Stimulated activated naive CD8-positive, alpha-beta T cell treated with anti-CD3 and anti-CD28 coated beads, Interleukin-15, amount 100 ng/mL, for 72 hours (primary cell): ENCODE data around the gene BRD1.

Experiments
- ATAC-seq: fragments of 150-1000 bp; cut with Tn5 transposase; 2 replicates; pipeline ENCODE4 v1.10.0; 2021; ENCODE audit warnings: mild to moderate bottlenecking, moderate library complexity
- DNase-seq, 2 donors: peaks; one replicate each; pipeline ENCODE4 v3.0.0; 2021 to 2022
- H3K27ac Mint-ChIP-seq, 2 donors: one replicate each; pipeline ENCODE4 v1.8.0; 2022; ENCODE audit warnings: mild to moderate bottlenecking in 2 of 2, mixed read lengths in 2 of 2, moderate library complexity in 2 of 2
- H3K27me3 Mint-ChIP-seq: one replicate; pipeline ENCODE4 v1.8.0; 2022; ENCODE audit warnings: mixed read lengths
- H3K4me1 Mint-ChIP-seq: one replicate; pipeline ENCODE4 v1.8.0; 2022; ENCODE audit warnings: mild to moderate bottlenecking, mixed read lengths
- H3K4me3 Mint-ChIP-seq, 2 donors: one replicate each; pipeline ENCODE4 v1.8.0; 2022; ENCODE audit warnings: mild to moderate bottlenecking in 2 of 2, mixed read lengths in 2 of 2, moderate library complexity in 1 of 2
- H3K9me3 Mint-ChIP-seq, 2 donors: one replicate each; pipeline ENCODE4 v1.8.0; 2022; ENCODE audit warnings: mixed read lengths in 2 of 2

BRD1 gene

GRCh38 chr22:49827853-49828598 is at the start of gene BRD1:
TSS of gene BRD1 (minus strand) at chr22:49827873. CDS start at chr22:49824317, 3,556 bp downstream.
- Mint-ChIP-seq H3K9me3 (no peaks in the 10 kb centered on the region), H3K4me1 (peaks cover 50% of the 10 kb centered on the region), H3K4me3 (peak within 1 kb of the TSS; percentile 94 to 96), H3K27me3 (no peaks in the 10 kb centered on the region), H3K27ac (peak within 1 kb of the TSS; percentile 97 to 99)
- ATAC-seq, result peak; percentile 66
- DNase-seq, result peak; percentile 46 to 56

GRCh38 chr22:49873228-49873940 is 45.7 kb upstream of the BRD1 start:
- Mint-ChIP-seq H3K4me3 (no peak overlapping the region), H3K27me3 (no peaks in the 10 kb centered on the region), H3K9me3 (peaks cover 8 to 10% of the 10 kb centered on the region in 2 donors), H3K4me1 (peaks cover 18% of the 10 kb centered on the region), H3K27ac (peak overlapping the region in 1 of 2 donors; percentile 50)
- no peak for DNase-seq
- ATAC-seq, result no peak

DNA sequence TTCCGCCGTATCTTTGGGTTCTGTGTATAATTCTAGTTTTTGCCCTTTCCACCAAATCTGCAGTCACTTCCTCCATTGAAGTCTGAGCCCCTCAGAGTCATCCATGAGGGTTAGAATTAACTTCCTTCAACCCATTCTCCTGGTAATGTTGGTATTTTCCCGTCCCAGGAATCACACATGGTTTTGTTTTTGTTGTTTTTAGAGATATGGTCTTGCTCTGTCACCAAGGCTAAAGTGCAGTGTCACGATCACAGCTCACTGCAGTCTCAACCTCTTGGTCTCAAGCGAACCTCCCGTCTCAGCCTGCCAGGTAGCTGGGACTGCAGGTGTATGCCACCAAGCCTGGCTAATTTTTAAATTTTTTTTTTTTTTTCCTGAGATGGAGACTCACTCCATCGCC is 44.7 kb upstream of the BRD1 start:
- H3K4me3 Mint-ChIP-seq, result no peak overlapping the region
- H3K27me3 Mint-ChIP-seq, result no peaks in the 10 kb centered on the region
- H3K27ac Mint-ChIP-seq, result no peak overlapping the region
- DNase-seq, result no peak
- ATAC-seq, result no peak
- H3K4me1 Mint-ChIP-seq, result peaks cover 28% of the 10 kb centered on the region
- H3K9me3 Mint-ChIP-seq, result peaks cover 8 to 17% of the 10 kb centered on the region in 2 donors

DNA sequence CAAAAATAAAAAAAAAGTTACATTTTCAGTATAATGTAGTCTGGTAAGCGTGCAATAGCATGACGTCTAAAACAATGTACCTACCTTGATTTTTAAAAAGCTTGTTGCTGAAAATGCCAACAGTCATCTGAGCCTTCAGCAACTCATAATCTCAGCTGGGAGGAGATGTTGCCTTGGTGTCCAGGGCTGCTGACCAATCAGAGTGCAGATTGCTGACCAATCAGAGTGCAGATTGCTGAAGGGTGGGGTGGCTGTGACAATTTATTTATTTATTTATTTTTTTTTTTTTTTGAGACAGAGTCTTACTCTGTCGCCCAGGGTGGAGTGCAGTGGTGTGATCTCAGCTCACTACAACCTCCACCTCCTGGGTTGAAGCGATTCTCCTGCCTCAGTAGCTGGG is 43.8 kb upstream of the BRD1 start:
- Mint-ChIP-seq H3K27me3 (no peaks in the 10 kb centered on the region), H3K4me1 (peaks cover 37% of the 10 kb centered on the region), H3K4me3 (no peak overlapping the region), H3K27ac (no peak overlapping the region), H3K9me3 (peaks cover 11 to 26% of the 10 kb centered on the region in 2 donors)
- no peak for DNase-seq
- no peak for ATAC-seq

DNA sequence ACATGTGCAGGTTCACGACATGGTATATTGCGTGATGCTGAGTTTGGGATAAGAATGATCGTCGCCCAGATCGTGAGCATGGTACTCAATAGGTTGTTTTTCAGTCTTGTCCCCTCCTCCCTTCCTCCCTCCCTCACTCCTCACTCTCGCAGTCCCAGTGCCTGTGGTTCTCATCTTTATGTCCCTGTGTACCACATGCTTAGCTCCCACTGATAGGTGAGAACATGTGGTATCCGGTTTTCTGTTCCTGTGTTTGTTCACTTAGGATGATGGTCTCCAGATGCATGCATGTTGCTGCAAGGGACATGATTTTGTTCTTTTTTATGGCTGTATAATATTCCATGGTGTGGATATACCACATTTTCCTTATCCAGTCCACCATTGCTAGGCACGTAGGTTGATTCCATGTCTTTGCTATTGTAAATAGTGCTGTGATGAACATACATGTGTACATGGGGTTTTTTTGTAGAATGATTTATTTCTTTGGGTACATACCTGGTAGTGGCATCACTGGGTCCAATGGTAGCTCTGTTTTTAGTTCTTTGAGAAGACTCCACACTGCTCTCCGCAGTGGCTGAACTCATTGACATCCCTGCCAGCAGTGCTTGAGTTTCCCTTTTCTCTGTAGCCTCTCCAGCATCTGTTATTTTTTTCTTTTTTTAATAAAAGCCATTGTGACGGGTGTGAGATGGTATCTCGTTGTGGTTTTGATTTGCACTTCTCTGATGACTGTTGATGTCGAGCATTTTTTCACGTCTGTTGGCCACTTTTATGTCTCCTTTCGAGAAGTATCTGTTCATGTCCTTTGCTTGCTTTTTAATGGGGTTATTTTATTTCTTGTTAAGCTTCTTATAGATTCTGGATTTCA is 42.4 kb upstream of the BRD1 start:
- ATAC-seq, result no peak
- Mint-ChIP-seq H3K4me1 (peaks cover 37% of the 10 kb centered on the region), H3K27me3 (no peaks in the 10 kb centered on the region), H3K27ac (no peak overlapping the region), H3K9me3 (peaks cover 22 to 27% of the 10 kb centered on the region in 2 donors), H3K4me3 (no peak overlapping the region)
- no peak for DNase-seq

- peaks cover 38% of the 10 kb centered on the region for H3K4me1 Mint-ChIP-seq
- DNase-seq, result no peak
- H3K27ac Mint-ChIP-seq, result no peak overlapping the region
- peaks cover 22 to 27% of the 10 kb centered on the region in 2 donors for H3K9me3 Mint-ChIP-seq
- H3K27me3 Mint-ChIP-seq, result no peaks in the 10 kb centered on the region
- no peak for ATAC-seq
- no peak overlapping the region for H3K4me3 Mint-ChIP-seq
These were observed 41.6 kb upstream of the BRD1 start for GRCh38 chr22:49869086-49869830.

DNA sequence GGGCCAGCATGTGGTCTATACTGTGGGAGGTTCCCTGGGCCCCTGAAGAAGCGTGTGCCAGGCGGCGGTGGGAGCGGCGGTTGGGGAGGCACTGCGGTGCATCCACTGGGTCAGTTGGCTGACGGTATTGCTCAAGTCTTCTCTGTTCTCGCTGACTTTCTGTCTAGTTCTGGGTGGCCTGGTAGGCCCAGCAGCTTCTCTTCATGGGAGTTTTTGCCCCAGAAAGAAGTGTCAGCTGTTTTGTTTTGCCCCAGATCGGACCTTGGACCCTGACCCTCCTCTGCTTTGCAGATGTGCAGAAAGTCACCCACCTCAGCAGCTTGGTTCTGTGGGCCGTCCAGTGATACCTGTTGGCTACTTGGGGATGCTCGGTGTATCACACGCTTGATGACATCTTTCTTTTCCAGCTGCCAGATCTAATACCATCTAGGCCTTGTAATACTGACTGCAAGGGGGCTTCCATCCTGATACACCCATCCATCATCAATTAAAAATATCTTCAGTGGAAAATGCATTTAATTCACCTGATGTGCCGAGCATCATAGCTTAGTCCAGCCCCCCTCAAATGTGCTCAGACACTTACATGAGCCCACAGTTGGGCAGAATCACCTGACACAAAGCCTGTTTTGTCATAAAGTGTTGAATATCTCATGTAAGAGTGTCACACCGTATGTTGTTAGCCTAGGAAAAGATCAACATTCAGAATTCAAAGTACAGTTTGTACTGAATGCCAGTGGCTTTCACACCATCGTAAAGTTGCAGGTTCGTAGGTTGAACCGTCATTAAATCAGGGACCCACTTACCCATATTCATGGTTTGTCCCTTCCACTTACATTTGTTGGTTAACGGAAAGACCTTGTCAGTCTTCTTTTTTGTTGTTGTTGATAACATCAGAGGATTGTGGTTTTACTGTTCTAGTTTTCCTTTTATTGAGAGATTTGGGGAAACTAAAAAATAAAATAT is 39.9 kb upstream of the BRD1 start:
- Mint-ChIP-seq H3K27me3 (no peaks in the 10 kb centered on the region), H3K27ac (peak overlapping the region in 1 of 2 donors; percentile 80), H3K4me1 (peaks cover 53% of the 10 kb centered on the region), H3K9me3 (peaks cover 22 to 27% of the 10 kb centered on the region in 2 donors), H3K4me3 (peak overlapping the region in 1 of 2 donors; percentile 3)
- DNase-seq (no peak), ATAC-seq (no peak)

DNA sequence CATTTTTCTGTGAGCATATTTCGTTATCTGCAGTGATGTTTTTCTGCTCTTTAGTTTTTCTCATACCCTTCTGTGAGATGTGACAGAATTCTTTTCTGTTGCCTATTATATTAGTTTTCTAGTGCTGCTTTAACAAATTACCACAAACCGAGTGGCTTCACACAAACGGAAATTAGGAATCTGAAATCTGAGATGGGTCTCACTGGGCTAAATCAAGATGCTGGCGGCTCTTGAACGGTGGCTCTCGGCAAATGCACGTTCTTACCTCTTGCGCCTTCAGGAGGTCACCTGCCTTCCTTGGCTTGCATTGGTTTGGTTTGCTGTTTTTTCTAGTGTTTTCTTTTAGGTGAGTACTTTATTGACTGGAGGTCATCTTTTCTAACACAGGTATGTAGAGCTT is 39.0 kb upstream of the BRD1 start:
- ATAC-seq (no peak), DNase-seq (no peak)
- H3K27ac Mint-ChIP-seq, result no peak overlapping the region
- no peaks in the 10 kb centered on the region for H3K27me3 Mint-ChIP-seq
- H3K4me3 Mint-ChIP-seq, result no peak overlapping the region
- peaks cover 22 to 27% of the 10 kb centered on the region in 2 donors for H3K9me3 Mint-ChIP-seq
- peaks cover 59% of the 10 kb centered on the region for H3K4me1 Mint-ChIP-seq

DNA sequence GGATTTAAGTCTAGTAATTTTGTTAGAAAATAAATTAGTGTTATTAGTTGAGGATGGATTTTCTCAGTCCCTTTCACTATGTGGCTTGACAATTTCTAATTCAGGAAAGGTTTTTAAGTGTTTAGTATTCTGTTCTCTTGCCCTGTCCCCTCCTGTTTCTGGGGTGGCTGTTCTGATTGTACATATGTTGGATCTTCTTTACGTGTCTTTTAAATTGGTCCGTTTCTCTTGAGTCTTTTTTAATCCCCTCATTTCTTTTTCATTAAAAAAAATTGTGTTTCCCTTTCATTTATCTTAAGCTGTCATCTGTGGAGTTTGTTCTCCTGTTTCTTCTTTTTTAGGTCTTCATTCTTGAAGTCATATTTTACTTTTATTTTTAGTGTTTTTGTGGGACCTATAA is 38.5 kb upstream of the BRD1 start:
- ATAC-seq (no peak), DNase-seq (no peak)
- peaks cover 22 to 27% of the 10 kb centered on the region in 2 donors for H3K9me3 Mint-ChIP-seq
- H3K4me3 Mint-ChIP-seq, result no peak overlapping the region
- no peak overlapping the region for H3K27ac Mint-ChIP-seq
- no peaks in the 10 kb centered on the region for H3K27me3 Mint-ChIP-seq
- H3K4me1 Mint-ChIP-seq, result peaks cover 64% of the 10 kb centered on the region

DNA sequence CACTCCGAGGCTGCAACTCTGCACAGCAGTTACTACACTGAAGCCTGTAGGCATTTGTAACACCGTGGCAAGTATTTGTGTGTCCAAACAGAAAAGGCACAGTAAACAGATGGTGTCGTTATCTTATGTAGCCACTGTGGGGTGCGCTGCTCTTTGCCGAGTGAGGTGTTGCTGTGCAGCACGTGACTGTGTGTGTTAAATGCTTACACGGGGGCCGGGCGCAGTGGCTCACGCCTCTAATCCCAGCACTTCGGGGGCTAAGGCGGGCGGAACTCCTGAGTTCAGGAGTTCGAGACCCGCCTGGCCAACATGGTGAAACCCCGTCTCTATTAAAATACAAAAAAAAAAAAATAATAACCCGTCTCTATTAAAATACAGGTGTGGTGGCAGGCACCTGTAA is 37.5 kb upstream of the BRD1 start:
- no peak overlapping the region for H3K27ac Mint-ChIP-seq
- H3K9me3 Mint-ChIP-seq, result peaks cover 22 to 27% of the 10 kb centered on the region in 2 donors
- no peak for DNase-seq
- H3K4me3 Mint-ChIP-seq, result no peak overlapping the region
- no peak for ATAC-seq
- no peaks in the 10 kb centered on the region for H3K27me3 Mint-ChIP-seq
- peaks cover 61% of the 10 kb centered on the region for H3K4me1 Mint-ChIP-seq

DNA sequence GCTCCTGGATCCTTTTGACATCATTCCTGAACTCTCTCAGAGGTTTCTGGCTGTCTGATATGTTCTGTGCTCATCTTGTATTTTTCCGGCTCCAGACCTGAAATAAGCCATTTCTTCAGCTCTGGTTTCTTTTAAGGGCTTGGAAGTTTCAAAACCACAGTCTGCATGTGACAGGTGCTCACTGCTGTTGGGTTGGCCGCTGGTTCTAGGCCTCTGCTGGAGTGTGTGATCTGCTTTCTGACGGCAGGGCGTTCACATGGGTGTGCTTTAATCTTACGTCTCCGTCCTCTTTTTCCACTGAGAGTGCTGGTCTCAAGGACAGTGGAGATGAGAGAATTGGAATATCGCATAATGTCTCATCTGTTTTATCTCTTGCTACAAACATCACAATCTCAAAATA is 36.3 kb upstream of the BRD1 start:
- Mint-ChIP-seq H3K27ac (peak overlapping the region in 1 of 2 donors; percentile 36), H3K9me3 (peaks cover 14 to 18% of the 10 kb centered on the region in 2 donors), H3K4me3 (no peak overlapping the region), H3K27me3 (no peaks in the 10 kb centered on the region), H3K4me1 (peaks cover 58% of the 10 kb centered on the region)
- ATAC-seq (no peak), DNase-seq (no peak)

DNA sequence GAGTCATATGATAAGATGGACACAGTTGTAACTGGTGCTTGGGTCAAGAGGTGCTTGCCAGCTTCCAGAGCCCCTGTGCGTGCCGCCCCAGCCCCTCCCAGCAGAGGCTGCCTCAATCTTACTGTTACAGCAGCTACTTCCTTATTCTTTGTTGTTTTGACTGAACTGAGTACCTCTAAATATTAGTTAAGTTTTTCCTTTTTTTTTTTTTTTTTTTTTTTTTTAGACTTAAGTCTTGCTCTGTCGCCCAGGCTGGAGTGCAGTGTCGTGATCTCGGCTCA is 34.8 kb upstream of the BRD1 start:
- no peak overlapping the region for H3K27ac Mint-ChIP-seq
- DNase-seq, result no peak
- H3K4me1 Mint-ChIP-seq, result peaks cover 55% of the 10 kb centered on the region
- ATAC-seq, result no peak
- peaks cover 10 to 14% of the 10 kb centered on the region in 2 donors for H3K9me3 Mint-ChIP-seq
- H3K4me3 Mint-ChIP-seq, result no peak overlapping the region
- H3K27me3 Mint-ChIP-seq, result no peaks in the 10 kb centered on the region

- no peak for ATAC-seq
- H3K9me3 Mint-ChIP-seq, result peaks cover 5 to 14% of the 10 kb centered on the region in 2 donors
- H3K4me3 Mint-ChIP-seq, result no peak overlapping the region
- no peak for DNase-seq
- H3K27ac Mint-ChIP-seq, result no peak overlapping the region
- no peaks in the 10 kb centered on the region for H3K27me3 Mint-ChIP-seq
- peaks cover 52% of the 10 kb centered on the region for H3K4me1 Mint-ChIP-seq
These were observed 34.2 kb upstream of the BRD1 start for GRCh38 chr22:49861642-49862495.
